Muscle layer of colon (tissue), 2 donors: ENCODE data around the gene DIP2C.

Experiments
- H3K27ac ChIP-seq: one replicate; pipeline ENCODE4 v1.7.0; 2013; ENCODE audit warnings: low read depth, mild to moderate bottlenecking, low read length, moderate library complexity
- H3K27me3 ChIP-seq, 2 donors: one replicate each; pipeline ENCODE4 v1.7.0; 2013; ENCODE audit warnings: low read length in 2 of 2, mild to moderate bottlenecking in 2 of 2; ENCODE audit not compliant: insufficient read depth in 2 of 2, control insufficient read depth in 1 of 2
- H3K36me3 ChIP-seq: one replicate; pipeline ENCODE4 v1.7.0; 2013; ENCODE audit warnings: mild to moderate bottlenecking, low read length; ENCODE audit not compliant: insufficient read depth
- H3K4me1 ChIP-seq: one replicate; pipeline ENCODE4 v1.7.0; 2013; ENCODE audit warnings: mild to moderate bottlenecking, low read length; ENCODE audit not compliant: insufficient read depth
- H3K4me3 ChIP-seq, 2 donors: one replicate each; pipeline ENCODE4 v1.7.0; 2013; ENCODE audit warnings: low read length in 2 of 2, low read depth in 1 of 2, mild to moderate bottlenecking in 1 of 2, moderate library complexity in 1 of 2
- H3K9ac ChIP-seq: one replicate; pipeline ENCODE4 v1.7.0; 2013; ENCODE audit warnings: low read length
- H3K9me3 ChIP-seq: one replicate; pipeline ENCODE4 v1.7.0; 2013; ENCODE audit warnings: mild to moderate bottlenecking, low read length
- donor health status: abdominal sarcoma.
- donor health status: Adenocarcinoma of cecum.

The DIP2C gene

GRCh38 chr10:241966-242643 lies 447.4 kb downstream of the DIP2C start:
- Histone ChIP-seq H3K4me3 (no peak overlapping the region), H3K27me3 (no peaks in the 10 kb centered on the region), H3K36me3 (peaks cover 30% of the 10 kb centered on the region)

GRCh38 chr10:241451-241850 lies 448.0 kb downstream of the DIP2C start:
- H3K9me3 ChIP-seq = no peaks in the 10 kb centered on the region
- no peak overlapping the region for H3K4me3 ChIP-seq
- H3K9ac ChIP-seq = no peak overlapping the region
- H3K36me3 ChIP-seq = peaks cover 23% of the 10 kb centered on the region
- H3K4me1 ChIP-seq = peaks cover 7% of the 10 kb centered on the region
- H3K27me3 ChIP-seq = no peaks in the 10 kb centered on the region
- H3K27ac ChIP-seq = no peak overlapping the region

More at GRCh38 chr10:241966-242643, 447.4 kb downstream of the DIP2C start:
- Histone ChIP-seq H3K4me1 (peaks cover 7% of the 10 kb centered on the region), H3K9ac (no peak overlapping the region), H3K27ac (no peak overlapping the region), H3K9me3 (no peaks in the 10 kb centered on the region)

- no peak overlapping the region for H3K9ac ChIP-seq
- no peaks in the 10 kb centered on the region for H3K9me3 ChIP-seq
- no peaks in the 10 kb centered on the region for H3K27me3 ChIP-seq
- H3K36me3 ChIP-seq = peaks cover 11% of the 10 kb centered on the region
- no peak overlapping the region for H3K27ac ChIP-seq
- H3K4me3 ChIP-seq = no peak overlapping the region
- peaks cover 7% of the 10 kb centered on the region for H3K4me1 ChIP-seq
Measured at GRCh38 chr10:239109-239508, 450.4 kb downstream of the DIP2C start.

GRCh38 chr10:235915-236314 lies 453.6 kb downstream of the DIP2C start:
- no peak overlapping the region for H3K27ac ChIP-seq
- no peak overlapping the region for H3K4me3 ChIP-seq
- no peaks in the 10 kb centered on the region for H3K27me3 ChIP-seq
- H3K9ac ChIP-seq = no peak overlapping the region
- H3K36me3 ChIP-seq = peaks cover 10% of the 10 kb centered on the region
- no peaks in the 10 kb centered on the region for H3K9me3 ChIP-seq
- no peaks in the 10 kb centered on the region for H3K4me1 ChIP-seq

- H3K36me3 ChIP-seq = peaks cover 6% of the 10 kb centered on the region
- no peaks in the 10 kb centered on the region for H3K4me1 ChIP-seq
- H3K9ac ChIP-seq = no peak overlapping the region
- no peaks in the 10 kb centered on the region for H3K27me3 ChIP-seq
- H3K27ac ChIP-seq = no peak overlapping the region
- H3K9me3 ChIP-seq = no peaks in the 10 kb centered on the region
- no peak overlapping the region for H3K4me3 ChIP-seq
Measured at GRCh38 chr10:234708-235406, 454.6 kb downstream of the DIP2C start.

GRCh38 chr10:232878-233277 lies 456.6 kb downstream of the DIP2C start:
- H3K9ac ChIP-seq = no peak overlapping the region
- H3K36me3 ChIP-seq = peaks cover 5% of the 10 kb centered on the region
- no peaks in the 10 kb centered on the region for H3K9me3 ChIP-seq
- no peaks in the 10 kb centered on the region for H3K4me1 ChIP-seq
- no peak overlapping the region for H3K4me3 ChIP-seq
- H3K27ac ChIP-seq = no peak overlapping the region
- no peaks in the 10 kb centered on the region for H3K27me3 ChIP-seq

GRCh38 chr10:232061-232460 lies 457.4 kb downstream of the DIP2C start:
- Histone ChIP-seq H3K9me3 (no peaks in the 10 kb centered on the region), H3K4me1 (no peaks in the 10 kb centered on the region), H3K27ac (no peak overlapping the region), H3K27me3 (no peaks in the 10 kb centered on the region), H3K4me3 (no peak overlapping the region), H3K9ac (no peak overlapping the region), H3K36me3 (no peaks in the 10 kb centered on the region)

GRCh38 chr10:230758-231157 lies 458.7 kb downstream of the DIP2C start:
- Histone ChIP-seq H3K4me3 (no peak overlapping the region), H3K36me3 (no peaks in the 10 kb centered on the region), H3K27me3 (no peaks in the 10 kb centered on the region), H3K4me1 (no peaks in the 10 kb centered on the region), H3K9ac (no peak overlapping the region), H3K9me3 (no peaks in the 10 kb centered on the region), H3K27ac (no peak overlapping the region)

- Histone ChIP-seq H3K36me3 (no peaks in the 10 kb centered on the region), H3K4me3 (no peak overlapping the region), H3K27me3 (no peaks in the 10 kb centered on the region), H3K27ac (no peak overlapping the region), H3K9ac (no peak overlapping the region), H3K4me1 (no peaks in the 10 kb centered on the region), H3K9me3 (no peaks in the 10 kb centered on the region)
Measured at GRCh38 chr10:228366-228765, 461.1 kb downstream of the DIP2C start.

GRCh38 chr10:227014-227413 lies 462.5 kb downstream of the DIP2C start:
- no peak overlapping the region for H3K9ac ChIP-seq
- H3K4me1 ChIP-seq = no peaks in the 10 kb centered on the region
- no peaks in the 10 kb centered on the region for H3K9me3 ChIP-seq
- no peaks in the 10 kb centered on the region for H3K27me3 ChIP-seq
- no peak overlapping the region for H3K4me3 ChIP-seq
- no peak overlapping the region for H3K27ac ChIP-seq
- H3K36me3 ChIP-seq = no peaks in the 10 kb centered on the region

- H3K4me3 ChIP-seq = no peak overlapping the region
- no peak overlapping the region for H3K9ac ChIP-seq
- no peaks in the 10 kb centered on the region for H3K4me1 ChIP-seq
- H3K27ac ChIP-seq = no peak overlapping the region
- H3K36me3 ChIP-seq = no peaks in the 10 kb centered on the region
- no peaks in the 10 kb centered on the region for H3K27me3 ChIP-seq
- no peaks in the 10 kb centered on the region for H3K9me3 ChIP-seq
Measured at GRCh38 chr10:226018-226417, 463.4 kb downstream of the DIP2C start.

- H3K4me3 ChIP-seq = no peak overlapping the region
- H3K27ac ChIP-seq = no peak overlapping the region
- no peak overlapping the region for H3K9ac ChIP-seq
- H3K4me1 ChIP-seq = no peaks in the 10 kb centered on the region
- no peaks in the 10 kb centered on the region for H3K9me3 ChIP-seq
- H3K36me3 ChIP-seq = no peaks in the 10 kb centered on the region
- no peaks in the 10 kb centered on the region for H3K27me3 ChIP-seq
Measured at GRCh38 chr10:224571-224970, 464.9 kb downstream of the DIP2C start.
